ENCODE measurements around the gene PRSS8. TPM values are rescaled to one million over a fixed set of nuclear protein-coding genes. Genes with fewer than 3 reads are reported as not detected.

Gene PRSS8
- total RNA-seq, 1 donor from 2014 or later: not detected

DNA sequence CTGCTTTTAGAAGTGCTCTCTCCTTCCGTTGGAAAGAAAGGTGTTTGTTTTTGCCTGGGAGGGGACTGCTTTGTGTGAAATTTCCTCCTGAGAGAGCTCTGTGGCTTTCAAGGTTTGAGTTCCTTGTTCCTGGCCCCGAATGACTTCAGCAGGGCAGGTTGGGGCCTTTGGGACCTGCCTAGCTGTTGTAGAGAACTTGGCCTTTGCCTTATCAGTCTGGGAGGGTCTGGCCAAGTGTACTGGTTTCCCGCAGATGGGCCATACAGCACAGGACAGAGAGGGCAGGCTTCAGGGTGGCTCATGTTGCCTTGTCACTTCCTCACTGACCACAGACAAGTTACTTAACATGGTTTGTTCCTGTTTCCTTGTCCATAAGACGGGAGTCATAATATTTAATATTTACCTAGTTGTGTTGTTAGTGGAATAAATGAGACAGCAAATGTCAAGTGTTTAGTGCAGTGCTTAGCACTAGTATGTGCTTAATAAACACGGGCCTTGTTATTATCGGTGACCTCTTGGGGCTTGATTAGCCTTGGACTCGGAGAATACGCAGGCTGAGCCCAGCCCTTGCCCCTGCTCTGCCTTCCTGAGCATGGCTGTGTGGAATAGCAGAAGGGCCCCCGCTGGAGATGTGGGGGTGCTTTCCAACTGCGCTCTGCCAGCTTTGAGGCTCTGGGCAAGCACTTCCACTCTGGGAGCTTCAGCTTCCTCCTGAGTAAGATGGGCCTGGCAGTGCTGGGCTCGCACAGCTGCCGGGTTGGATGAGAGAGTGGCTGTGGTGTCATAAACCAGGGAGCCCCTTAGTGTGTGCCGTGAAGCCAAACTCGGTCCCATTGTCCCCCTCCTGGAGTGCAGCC, 6.6 kb downstream of the PRSS8 start:
- TF ChIP-seq, protein P1, sequence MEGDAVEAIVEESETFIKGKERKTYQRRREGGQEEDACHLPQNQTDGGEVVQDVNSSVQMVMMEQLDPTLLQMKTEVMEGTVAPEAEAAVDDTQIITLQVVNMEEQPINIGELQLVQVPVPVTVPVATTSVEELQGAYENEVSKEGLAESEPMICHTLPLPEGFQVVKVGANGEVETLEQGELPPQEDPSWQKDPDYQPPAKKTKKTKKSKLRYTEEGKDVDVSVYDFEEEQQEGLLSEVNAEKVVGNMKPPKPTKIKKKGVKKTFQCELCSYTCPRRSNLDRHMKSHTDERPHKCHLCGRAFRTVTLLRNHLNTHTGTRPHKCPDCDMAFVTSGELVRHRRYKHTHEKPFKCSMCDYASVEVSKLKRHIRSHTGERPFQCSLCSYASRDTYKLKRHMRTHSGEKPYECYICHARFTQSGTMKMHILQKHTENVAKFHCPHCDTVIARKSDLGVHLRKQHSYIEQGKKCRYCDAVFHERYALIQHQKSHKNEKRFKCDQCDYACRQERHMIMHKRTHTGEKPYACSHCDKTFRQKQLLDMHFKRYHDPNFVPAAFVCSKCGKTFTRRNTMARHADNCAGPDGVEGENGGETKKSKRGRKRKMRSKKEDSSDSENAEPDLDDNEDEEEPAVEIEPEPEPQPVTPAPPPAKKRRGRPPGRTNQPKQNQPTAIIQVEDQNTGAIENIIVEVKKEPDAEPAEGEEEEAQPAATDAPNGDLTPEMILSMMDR (IDR thresholded peaks at IDR 0.05; ENCODE audit: partially characterized antibody, unreplicated experiment): no peak
- H3K27me3 Mint-ChIP-seq (ENCODE audit: unreplicated experiment): peaks cover 5% of the 10 kb centered on the region
- no peak overlapping the region for H3K27ac Mint-ChIP-seq (ENCODE audit: unreplicated experiment)
- no peaks in the 10 kb centered on the region for H3K36me3 Mint-ChIP-seq (ENCODE audit: unreplicated experiment)
- peaks cover 4% of the 10 kb centered on the region for H3K4me1 Mint-ChIP-seq (ENCODE audit: low read depth, unreplicated experiment)
- no peak overlapping the region for H3K4me3 Mint-ChIP-seq (ENCODE audit: unreplicated experiment)
- DNase-seq: no peak
- peaks cover 7% of the 10 kb centered on the region for H3K9me3 Mint-ChIP-seq (ENCODE audit: unreplicated experiment)

DNA sequence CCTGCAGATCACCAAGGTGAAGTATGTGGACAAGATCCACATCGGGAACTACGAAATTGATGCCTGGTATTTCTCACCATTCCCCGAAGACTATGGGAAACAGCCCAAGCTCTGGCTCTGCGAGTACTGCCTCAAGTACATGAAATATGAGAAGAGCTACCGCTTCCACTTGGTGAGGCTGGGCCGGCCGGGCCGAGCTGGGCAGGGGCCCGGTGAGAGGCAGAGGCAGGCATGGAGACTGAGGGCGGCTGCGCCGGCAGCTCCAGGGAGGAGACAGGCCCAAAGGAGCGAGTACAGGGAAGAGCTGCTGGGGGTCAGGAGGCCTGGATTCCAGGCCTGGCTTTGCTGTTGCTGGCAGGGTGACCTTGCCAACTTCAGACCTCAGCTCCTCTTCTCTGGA, 8.3 kb downstream of the PRSS8 start:
- TF ChIP-seq, protein P1 (IDR thresholded peaks at IDR 0.05; ENCODE audit: partially characterized antibody, unreplicated experiment): no peak
- H3K9me3 Mint-ChIP-seq (ENCODE audit: unreplicated experiment): peaks cover 5% of the 10 kb centered on the region

DNA sequence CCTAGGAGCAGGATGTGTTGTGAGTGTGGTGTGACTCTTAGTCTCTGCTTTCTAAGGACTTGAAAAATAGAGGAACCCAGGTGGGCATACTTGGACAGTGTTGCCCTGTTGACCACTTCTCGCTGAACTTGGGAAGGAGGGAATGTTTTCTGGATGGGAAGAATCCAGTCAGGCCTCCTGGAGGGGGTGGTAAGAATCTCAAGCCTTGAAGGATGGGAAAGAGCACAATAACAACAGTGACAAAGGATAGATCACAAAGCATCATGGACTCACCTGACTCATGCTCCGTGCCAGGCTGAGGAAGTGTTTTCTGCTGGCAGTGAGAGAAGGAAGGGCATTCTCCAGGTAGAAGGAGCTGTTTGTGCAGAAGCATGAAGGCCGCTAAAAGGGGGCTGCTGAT, 9.7 kb downstream of the PRSS8 start:
- TF ChIP-seq, protein P1 (IDR thresholded peaks at IDR 0.05; ENCODE audit: partially characterized antibody, unreplicated experiment): no peak
- Mint-ChIP-seq H3K27ac (ENCODE audit: unreplicated experiment) (peak overlapping the region; percentile 15), H3K9me3 (ENCODE audit: unreplicated experiment) (peaks cover 5% of the 10 kb centered on the region), H3K4me1 (ENCODE audit: low read depth, unreplicated experiment) (no peaks in the 10 kb centered on the region), H3K4me3 (ENCODE audit: unreplicated experiment) (peak overlapping the region; percentile 19), H3K36me3 (ENCODE audit: unreplicated experiment) (no peaks in the 10 kb centered on the region), H3K27me3 (ENCODE audit: unreplicated experiment) (no peaks in the 10 kb centered on the region)
- no peak for DNase-seq

More for the DNA sequence above, 8.3 kb downstream of the PRSS8 start:
- no peaks in the 10 kb centered on the region for H3K27me3 Mint-ChIP-seq (ENCODE audit: unreplicated experiment)
- H3K4me1 Mint-ChIP-seq (ENCODE audit: low read depth, unreplicated experiment): no peaks in the 10 kb centered on the region
- H3K27ac Mint-ChIP-seq (ENCODE audit: unreplicated experiment): no peak overlapping the region
- H3K4me3 Mint-ChIP-seq (ENCODE audit: unreplicated experiment): no peak overlapping the region
- H3K36me3 Mint-ChIP-seq (ENCODE audit: unreplicated experiment): no peaks in the 10 kb centered on the region
- no peak for DNase-seq

DNA sequence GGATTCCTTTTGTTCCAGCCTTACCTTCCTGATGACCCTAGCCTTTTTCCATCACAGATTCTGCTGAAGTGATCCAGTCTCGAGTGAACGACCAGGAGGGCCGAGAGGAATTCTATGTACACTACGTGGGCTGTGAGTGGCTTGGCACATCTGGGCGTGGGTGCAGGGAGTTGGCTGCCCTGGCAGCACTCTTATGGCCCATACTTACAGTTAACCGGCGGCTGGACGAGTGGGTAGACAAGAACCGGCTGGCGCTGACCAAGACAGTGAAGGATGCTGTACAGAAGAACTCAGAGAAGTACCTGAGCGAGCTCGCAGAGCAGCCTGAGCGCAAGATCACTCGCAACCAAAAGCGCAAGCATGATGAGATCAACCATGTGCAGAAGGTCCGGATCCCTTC, 15.4 kb downstream of the PRSS8 start:
- Mint-ChIP-seq H3K27ac (ENCODE audit: unreplicated experiment) (no peak overlapping the region), H3K27me3 (ENCODE audit: unreplicated experiment) (peaks cover 6% of the 10 kb centered on the region), H3K36me3 (ENCODE audit: unreplicated experiment) (no peaks in the 10 kb centered on the region), H3K9me3 (ENCODE audit: unreplicated experiment) (peaks cover 8% of the 10 kb centered on the region), H3K4me3 (ENCODE audit: unreplicated experiment) (no peak overlapping the region), H3K4me1 (ENCODE audit: low read depth, unreplicated experiment) (peaks cover 6% of the 10 kb centered on the region)
- TF ChIP-seq, protein P1 (IDR thresholded peaks at IDR 0.05; ENCODE audit: partially characterized antibody, unreplicated experiment): no peak
- DNase-seq: no peak

Measured in glutamatergic neuron (in vitro differentiated cells).